ENCODE results near the gene RNF169. TPM values are rescaled to one million over a fixed set of nuclear protein-coding genes. Genes with fewer than 3 reads are reported as not detected.

RNF169 gene
- total and polyA plus RNA-seq, 2 experiments from 2014 or later = 0.78 to 16.5 TPM

- H3K36me3 Mint-ChIP-seq (ENCODE audit: low read depth) = no peaks in the 10 kb centered on the region
- Histone ChIP-seq H3K4me3 (no peak overlapping the region), H3K79me2 (replicated peaks; ENCODE audit: insufficient read depth) (peaks cover 64% of the 10 kb centered on the region), H2AFZ (no peak overlapping the region), H3K27ac (ENCODE audit: low read depth) (no peak overlapping the region), H4K20me1 (replicated peaks; ENCODE audit: insufficient read depth) (peaks cover 17% of the 10 kb centered on the region; the same call in 1 of the 2 replicates), H3K36me3 (ENCODE audit: insufficient read depth) (no peaks in the 10 kb centered on the region), H3K27me3 (ENCODE audit: insufficient read depth) (no peaks in the 10 kb centered on the region), H3K4me2 (no peak overlapping the region), H3K9me2 (ENCODE audit: insufficient read depth) (no peaks in the 10 kb centered on the region), H3K4me1 (ENCODE audit: insufficient read depth) (no peaks in the 10 kb centered on the region), H3F3A (replicated peaks; ENCODE audit: low read depth) (no peaks in the 10 kb centered on the region)
- H3K27me3 Mint-ChIP-seq (ENCODE audit: insufficient read depth, low read depth, poor library complexity) = no peaks in the 10 kb centered on the region
- TF ChIP-seq ZNF462 (CRISPR knock-in tag; IDR thresholded peaks at IDR 0.05) = no peak
- TF ChIP-seq CREB1 (CRISPR knock-in tag; IDR thresholded peaks at IDR 0.05; ENCODE audit: low read depth) = no peak
- no peak for TF ChIP-seq NANOG (IDR thresholded peaks at IDR 0.05; ENCODE audit: borderline replicate concordance)
- TF ChIP-seq ZNF331 (CRISPR knock-in tag; IDR thresholded peaks at IDR 0.05; ENCODE audit: low read depth) = no peak
- no peak for TF ChIP-seq EZH2 (IDR thresholded peaks at IDR 0.05; ENCODE audit: low read depth, unreplicated experiment)
- no peak for TF ChIP-seq JUNB (IDR thresholded peaks at IDR 0.05; ENCODE audit: unreplicated experiment)
- TF ChIP-seq CTCF (conservative IDR thresholded peaks at IDR 0.05; ENCODE audit: low read depth in 2 of 2) = no peak
- no peak for TF ChIP-seq STAT1 (IDR thresholded peaks at IDR 0.05; ENCODE audit: unreplicated experiment)
- no peak for TF ChIP-seq POLR2AphosphoS5 (IDR thresholded peaks at IDR 0.05; ENCODE audit: low read depth)
- no peak for TF ChIP-seq ETS1 (IDR thresholded peaks at IDR 0.05)
- no peak for TF ChIP-seq EZH2phosphoT487 (IDR thresholded peaks at IDR 0.05; ENCODE audit: unreplicated experiment)
- TF ChIP-seq REST (IDR thresholded peaks at IDR 0.05; ENCODE audit: unreplicated experiment) = no peak
- TF ChIP-seq ZNF114 (CRISPR knock-in tag; IDR thresholded peaks at IDR 0.05) = no peak
- no peak overlapping the region for H3K27ac Mint-ChIP-seq
- no peaks in the 10 kb centered on the region for H3K4me1 Mint-ChIP-seq
- no peak for DNase-seq (ENCODE audit: low spot score)
- no peak for ATAC-seq
- no peak overlapping the region for H3K4me3 Mint-ChIP-seq
- H3K9me3 Mint-ChIP-seq = no peaks in the 10 kb centered on the region
These were observed 27.9 kb downstream of the RNF169 start for GRCh38 chr11:74776546-74776945.

All from GM23338 (cell line).